GM18520 (cell line): ENCODE data around the gene ZFYVE27.

Experiments used
- ATAC-seq: cut with Tn5 transposase; IDR thresholded peaks from one replicate; pipeline ENCODE4 v1.9.1; 2021; ENCODE audit not compliant: unreplicated experiment

ZFYVE27 gene

DNA sequence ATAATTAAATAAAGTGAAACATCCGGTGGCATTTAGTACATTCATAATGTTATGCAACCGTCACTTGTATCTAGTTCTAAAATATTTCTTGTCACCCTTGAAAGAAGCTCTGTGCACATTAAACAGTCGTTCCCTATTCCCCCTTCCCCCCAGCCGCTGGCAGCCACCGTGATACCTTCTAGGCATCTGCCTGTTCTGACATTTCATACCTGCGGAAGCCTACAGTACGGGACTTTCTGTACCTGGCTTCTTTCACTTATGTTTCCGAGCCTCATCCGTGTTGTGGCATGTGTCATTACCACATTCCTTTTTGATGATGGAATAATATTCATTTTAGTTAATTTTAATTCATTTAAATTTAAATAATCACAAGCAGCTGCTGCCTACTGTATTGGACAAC is 48.8 kb downstream of the ZFYVE27 start:
- ATAC-seq: no peak

DNA sequence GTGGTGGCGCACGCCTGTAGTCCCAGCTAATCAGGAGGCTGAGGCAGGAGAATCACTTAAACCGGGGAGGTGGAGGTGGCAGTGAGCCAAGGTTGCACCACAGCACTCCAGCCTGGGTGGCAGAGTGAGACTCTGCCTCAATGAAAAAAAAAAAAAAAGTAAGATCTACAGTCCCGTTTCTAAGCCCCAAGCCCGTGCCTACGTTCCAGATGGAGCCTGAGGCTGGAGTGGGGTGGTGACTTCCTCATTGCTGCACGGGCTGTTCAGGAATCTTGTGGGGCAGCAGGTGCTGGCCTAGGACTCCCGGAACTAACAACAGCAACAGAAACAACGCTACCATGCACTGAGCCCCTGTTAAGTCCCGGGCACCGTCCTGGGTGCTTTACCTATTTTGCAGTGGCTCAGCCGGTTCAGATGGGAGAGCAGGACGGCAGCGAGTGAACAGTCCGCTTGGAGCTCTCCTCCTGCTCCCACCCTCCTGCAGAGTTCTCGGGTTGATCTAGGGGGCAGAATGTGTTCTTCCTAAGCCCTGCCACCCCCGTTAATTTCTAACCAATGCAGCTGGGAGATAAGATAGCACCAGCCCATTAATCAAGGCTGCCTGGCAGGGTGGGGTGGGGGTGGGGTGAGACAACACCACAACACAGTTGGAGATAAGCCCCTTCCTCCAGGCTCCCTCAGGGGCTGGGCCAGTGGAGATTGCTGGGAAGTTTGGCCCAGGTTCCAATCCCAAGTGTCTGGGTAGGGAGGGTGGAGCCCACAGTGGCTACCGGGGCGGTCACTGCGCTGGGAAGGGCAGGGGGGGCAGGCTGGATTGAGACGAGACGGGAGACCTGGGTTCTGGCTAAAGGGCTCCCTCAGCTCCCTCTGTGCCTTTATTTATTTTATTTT is 51.9 kb downstream of the ZFYVE27 start:
- no peak for ATAC-seq

DNA sequence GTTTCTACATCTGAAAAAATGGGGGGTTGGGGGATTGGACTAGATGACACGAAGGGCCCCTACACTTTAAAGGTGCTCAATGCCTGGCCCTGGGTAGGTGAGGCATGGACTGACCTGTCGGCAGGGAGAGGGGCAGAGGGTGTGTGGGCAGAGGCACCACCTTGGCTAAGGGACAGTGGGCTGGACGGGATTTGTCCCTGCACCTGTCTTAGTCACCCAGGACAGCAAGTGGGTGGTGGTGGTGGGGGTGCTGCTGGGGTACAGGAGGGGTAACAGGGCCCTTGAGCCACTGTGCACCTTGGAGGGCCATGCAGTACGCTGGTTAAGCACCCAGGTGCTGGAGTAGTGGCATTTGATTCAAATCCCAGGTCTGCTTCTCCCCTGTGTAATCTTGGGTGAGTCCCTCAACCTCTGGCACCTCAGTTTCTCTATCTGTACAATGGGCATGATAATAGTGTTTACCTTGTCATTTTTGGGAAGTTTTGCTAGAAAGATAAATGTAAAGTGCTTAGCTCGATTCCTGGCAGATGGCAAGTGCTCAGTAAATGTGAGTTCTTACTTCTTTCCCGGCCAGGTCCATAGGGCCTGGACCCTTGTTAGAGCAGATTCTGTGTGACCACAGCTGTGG is 53.0 kb downstream of the ZFYVE27 start:
- ATAC-seq: no peak

DNA sequence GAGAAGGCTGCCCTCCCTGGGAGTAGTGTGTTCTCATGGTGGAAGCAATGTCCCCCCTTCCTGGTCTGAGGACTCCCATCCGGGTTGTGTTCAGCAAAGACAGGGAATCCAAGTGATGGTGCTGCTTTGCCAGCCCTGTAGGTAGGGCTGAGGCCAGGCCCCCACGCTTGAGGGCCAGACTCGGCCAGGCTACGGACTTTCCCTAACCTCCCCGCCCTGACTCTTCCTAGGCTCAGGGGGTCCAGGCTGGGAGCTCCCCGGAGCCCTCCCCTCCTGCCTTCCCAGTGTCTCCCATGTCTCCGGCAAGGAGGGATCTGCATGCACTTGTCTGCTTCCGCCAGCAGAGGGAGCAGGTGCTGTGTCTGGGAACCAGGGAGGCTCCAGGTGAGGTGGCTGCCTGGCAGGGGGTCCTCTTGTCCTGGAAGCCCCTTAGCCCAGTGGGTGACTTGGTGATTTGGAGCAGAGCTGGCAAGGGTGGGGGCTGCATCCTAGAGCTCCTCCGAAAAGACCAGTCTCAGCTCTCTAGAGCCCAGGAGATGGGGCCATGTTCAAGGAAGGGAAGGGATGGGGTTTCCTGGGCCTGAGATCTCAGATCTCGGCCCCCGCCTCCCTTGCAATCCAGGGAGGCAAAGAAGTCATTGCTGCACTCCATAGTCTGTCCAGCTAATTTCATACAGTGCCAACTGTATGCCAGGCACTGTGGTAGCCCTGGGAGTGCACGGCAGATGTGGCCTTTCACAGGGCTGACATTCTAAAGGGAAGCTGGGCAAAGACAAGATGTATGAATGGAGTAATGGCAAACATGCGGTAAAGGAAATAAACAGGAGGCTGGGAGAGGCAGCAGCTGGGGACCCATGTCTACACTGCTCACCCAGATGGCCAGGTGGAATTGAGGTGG is 55.1 kb downstream of the ZFYVE27 start:
- no peak for ATAC-seq

DNA sequence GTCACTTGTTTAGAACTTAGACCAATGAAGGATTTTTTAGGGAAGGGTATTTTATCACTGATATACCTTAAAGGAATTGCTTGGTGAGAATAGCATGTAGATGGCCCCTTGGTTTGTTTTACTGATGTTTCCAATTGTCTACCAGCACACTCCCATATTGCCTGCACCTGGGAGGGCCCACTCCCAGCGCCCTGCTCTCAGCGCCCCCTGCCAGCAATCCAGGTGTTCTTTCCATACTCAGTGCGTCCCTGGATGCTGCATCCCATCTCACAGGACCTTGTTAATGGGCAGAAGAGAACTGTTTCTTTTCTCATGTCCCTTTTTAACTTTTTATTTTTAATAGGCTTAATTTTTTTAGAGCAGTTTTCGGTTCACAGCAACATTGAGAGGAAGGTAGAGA is 59.0 kb downstream of the ZFYVE27 start:
- no peak for ATAC-seq

DNA sequence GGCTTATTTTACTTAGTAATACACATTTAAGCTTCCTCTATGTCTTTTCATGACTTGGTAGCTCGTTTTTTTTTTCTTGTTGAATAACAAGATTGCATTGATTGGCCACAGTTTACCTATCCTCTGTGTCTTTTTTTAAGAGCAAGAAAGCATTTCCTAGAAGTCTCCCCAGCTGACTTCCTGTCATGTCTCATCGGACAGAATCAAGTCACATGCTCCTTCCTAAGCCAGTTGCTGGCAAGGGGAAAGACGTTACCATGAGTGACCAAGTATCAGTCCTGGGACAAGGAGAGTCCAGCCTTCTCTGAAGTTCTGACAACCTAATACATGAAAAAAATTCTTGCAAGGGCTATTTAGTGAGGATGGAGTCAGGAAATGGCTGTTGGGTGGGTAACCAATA is 59.7 kb downstream of the ZFYVE27 start:
- no peak for ATAC-seq

DNA sequence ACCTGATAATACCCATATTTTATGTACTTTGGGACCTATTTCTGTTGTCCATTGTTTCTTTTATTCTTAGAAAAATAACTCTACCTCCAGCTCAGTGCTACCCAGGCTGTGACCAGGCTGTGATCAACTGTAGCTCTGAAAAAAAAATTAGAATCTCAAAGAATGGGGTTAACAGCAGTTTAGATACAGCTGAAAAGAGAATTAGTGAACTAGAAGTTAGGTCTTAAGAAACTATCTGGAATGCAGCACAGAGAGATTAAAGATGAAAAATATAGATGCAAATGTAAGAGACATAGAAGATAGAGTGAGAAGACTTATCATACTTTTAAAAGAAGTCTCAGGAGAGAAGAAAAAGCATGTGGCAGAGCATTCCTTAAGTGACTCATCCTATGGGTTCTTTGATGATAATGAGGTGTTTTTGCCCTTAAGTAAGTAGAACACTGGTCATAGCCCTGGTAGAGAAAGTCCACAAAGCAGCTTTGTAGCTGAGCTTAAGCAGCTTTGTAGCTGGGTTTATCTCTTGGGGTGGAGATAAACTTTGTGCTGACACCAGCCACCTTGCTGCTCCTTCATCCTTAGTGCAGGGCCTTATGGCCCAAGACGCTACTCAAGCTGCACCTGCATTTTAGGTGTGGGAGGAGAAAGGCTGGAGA is 62.2 kb downstream of the ZFYVE27 start:
- no peak for ATAC-seq

DNA sequence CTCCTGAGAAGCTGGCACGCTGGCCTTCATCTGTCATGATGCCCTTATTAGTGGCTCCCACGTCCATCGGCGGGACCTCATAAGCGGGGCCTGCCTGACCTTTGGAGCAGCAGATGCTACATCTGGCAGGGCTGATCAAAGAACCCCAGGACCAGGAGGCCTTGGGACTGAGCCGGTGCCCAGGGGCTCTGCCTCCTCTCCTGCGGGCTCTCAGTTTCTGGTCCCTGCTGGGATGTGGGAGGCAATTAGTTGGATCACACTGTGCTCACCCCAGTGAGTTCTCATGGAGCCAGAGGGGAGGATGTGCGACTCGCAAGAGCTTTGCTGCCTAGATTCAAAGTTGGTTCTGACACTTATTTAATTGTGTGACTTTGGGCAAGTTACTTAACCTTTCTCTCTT is 63.5 kb downstream of the ZFYVE27 start:
- no peak for ATAC-seq

DNA sequence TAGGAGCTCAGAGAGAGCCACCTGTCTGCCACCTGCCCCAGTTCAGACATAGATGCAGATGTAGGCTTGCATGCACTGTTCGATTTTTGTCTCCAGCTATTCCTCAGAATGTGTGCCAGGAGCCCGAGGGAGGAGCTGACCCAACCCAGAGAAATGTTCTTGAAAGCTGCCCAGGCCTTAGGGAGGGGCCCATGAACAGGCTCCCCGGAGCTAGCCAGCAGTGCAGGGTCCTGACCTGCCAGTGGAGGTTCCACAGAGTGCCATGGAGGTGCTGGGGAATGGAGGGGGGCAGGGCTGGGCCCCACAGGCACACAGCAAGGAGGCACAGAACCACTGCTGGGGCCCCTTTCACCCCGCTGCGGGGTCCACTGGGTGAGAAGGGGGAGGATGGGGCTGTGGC is 64.5 kb downstream of the ZFYVE27 start:
- ATAC-seq: no peak

DNA sequence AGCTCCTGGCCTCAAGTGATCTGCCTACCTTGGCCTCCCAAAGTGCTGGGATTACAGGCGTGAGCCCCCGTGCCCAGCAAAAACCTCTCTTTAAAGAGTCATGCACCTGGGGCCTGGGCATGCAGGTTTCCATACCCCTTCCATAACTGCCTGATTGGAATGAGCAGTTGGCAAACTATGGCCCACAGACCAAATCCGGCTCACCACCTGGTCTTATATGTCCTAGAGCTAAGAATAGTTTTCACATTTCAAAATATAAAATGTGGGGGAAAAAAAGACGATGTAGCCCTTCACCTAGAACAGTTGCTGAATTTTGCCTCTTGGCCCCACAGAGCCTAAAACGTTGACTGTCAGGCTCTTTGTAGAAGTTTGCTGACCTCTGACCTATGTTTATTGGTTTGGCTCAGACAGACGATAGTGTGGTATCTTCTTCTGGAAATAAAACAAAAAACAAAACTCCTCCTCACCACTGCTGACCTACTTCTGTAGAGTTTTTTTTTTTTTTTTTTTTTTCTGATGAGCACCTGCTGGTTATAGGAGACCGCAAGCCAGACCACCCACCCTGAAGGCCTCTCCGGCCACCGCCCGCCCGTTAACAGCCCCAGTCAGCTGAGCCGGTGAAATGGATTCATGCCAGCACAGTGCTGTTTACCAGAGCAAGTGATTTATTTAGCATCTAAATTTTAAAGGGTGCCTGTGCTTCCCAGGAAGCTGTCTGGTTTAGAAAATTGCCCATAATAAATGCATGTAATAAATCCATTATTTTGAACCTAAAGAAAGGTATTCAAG is 68.4 kb downstream of the ZFYVE27 start:
- no peak for ATAC-seq

DNA sequence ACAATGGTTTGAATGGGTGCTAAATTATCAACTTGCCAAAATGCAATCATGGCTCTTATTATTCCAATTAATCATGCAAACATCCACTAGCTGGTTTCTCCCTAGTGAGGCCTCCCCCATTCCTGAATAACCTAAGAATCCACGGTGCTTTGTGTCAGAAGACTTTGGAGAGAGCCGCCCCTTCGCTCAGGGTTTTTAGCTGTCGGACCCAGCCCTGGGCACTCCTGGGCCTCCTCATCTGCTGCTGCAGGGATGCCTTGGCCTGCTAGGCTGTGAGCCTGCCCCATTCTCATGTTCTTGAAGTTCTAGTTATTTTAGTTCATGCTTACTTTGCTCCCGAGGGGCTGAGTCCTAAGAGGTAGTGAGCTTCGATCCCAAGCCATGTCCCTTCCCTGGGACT is 69.0 kb downstream of the ZFYVE27 start:
- no peak for ATAC-seq

DNA sequence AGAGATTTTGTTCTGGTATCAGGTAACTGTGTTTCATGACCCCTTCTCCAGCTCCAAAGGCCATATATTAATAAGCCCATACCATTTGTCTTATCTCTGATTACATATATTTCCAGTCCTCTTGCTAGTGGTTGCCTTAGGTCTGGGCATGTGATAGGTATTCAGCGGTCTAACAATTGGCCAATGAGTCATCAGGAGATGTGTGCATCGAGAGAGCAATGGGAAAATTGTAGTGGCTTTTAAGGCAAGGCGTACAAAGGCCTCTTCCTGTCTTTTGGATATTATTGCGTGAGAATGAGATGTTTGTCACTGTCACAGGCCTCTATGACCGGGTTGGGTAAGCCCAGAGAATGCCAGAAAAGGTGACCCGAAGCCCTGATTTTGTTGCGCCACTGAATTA is 73.5 kb downstream of the ZFYVE27 start:
- no peak for ATAC-seq
